Dermis blood vessel endothelial cell (primary cell): ENCODE measurements around the gene SLC16A8. TPM values are rescaled to one million over a fixed set of nuclear protein-coding genes. Genes with fewer than 3 reads are reported as not detected.
"Not testable (repeated sequence)": the region's sequence is repeated elsewhere in the genome, so short reads cannot be mapped to it uniquely, and the experiment has no call there.

ENCODE experiments used
- DNase-seq: peaks from one replicate; pipeline ENCODE4 v3.0.0; 2010
- total RNA-seq: library from RNA; depleted of rRNA; stranded (reverse); fragments of >200 nt; gene quantifications from 2 replicates; pipeline ENCODE4 v1.2.3, GENCODE V29; 2014

Gene SLC16A8
- total RNA-seq, 1 donor from 2014 or later: not detected

- no peak for DNase-seq
Measured at GRCh38 chr22:38043151-38044039, 40.6 kb downstream of the SLC16A8 start.

GRCh38 chr22:38042488-38042790 is 41.5 kb downstream of the SLC16A8 start:
- DNase-seq: no peak

DNA sequence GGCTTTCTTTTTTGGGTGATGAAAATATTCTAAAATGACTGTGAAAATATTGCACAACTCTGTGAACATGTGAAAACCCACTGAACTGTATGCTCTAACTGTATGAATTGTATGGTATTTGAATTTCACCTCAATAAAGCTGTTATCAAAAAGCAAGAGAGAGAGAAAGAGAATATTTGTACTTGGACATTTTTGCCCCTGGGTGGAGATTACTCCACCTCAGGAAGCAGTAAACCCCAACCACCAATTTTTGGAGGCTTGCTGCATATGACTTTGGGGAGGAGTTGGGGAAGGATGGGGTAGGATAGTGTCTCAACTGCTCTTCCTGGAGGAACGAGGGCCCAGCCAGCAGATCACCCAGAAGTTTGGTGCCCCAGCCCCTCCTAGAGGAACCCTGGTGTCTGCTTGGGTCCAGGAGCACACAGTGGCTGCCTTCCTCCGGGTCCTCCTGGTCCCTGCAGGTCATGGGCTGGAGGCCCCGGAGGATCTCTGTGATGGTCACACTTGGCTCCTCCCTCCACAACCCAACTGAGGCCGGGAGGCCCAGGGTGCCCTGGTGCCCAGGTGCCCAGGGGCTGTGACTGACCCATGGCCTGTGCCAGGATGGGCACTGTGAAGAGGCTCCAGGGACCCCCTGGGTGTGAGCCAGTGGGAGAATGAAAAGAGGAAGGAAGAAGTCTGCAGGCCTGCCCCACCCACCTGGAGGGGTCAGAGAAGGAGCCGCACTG is 42.1 kb downstream of the SLC16A8 start:
- DNase-seq: no peak

DNA sequence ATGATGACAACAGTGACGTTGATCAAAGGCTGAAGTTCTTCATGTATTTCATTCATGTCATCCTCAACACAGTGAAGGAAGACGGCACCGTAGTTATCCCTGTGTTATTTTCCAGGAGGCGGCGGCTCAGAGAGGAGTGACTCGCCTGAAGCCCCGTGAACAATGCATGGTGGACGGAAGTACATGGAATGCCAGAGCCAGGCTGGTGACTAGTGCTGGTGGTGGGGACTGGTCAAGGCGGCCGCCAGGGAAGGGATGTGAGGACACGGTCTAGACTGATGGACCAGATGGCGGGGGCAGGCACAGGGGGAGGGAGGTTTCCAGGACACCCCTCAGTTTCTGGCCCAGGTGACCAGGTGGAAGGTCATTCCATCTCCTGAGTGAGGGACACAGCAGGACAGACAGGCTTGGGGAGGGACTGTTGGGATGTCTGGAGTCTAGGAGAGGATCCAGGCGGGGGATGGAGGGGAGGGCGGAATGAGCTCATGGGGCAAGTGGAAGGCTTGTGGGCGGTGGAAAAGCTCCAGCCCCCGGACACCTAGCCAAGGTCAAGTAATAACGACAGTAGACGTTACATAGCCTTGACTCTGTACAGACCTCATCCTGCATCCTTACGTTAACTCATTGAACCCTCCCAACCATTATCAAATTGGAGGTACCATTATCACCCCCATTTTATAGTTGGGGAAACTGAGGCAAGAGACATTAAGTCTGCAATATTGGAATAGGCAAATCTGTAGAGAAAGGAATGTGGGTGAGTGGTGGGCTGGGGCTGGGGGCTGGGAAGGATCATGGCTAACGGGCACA is 42.8 kb downstream of the SLC16A8 start:
- peak; percentile 30 for DNase-seq

- no peak for DNase-seq
Measured at GRCh38 chr22:38038890-38039812, 44.8 kb downstream of the SLC16A8 start.

GRCh38 chr22:38038426-38038825 is 45.6 kb downstream of the SLC16A8 start:
- DNase-seq: no peak

- DNase-seq: not testable (repeated sequence)
Measured at GRCh38 chr22:38037367-38038150, 46.4 kb downstream of the SLC16A8 start.

DNA sequence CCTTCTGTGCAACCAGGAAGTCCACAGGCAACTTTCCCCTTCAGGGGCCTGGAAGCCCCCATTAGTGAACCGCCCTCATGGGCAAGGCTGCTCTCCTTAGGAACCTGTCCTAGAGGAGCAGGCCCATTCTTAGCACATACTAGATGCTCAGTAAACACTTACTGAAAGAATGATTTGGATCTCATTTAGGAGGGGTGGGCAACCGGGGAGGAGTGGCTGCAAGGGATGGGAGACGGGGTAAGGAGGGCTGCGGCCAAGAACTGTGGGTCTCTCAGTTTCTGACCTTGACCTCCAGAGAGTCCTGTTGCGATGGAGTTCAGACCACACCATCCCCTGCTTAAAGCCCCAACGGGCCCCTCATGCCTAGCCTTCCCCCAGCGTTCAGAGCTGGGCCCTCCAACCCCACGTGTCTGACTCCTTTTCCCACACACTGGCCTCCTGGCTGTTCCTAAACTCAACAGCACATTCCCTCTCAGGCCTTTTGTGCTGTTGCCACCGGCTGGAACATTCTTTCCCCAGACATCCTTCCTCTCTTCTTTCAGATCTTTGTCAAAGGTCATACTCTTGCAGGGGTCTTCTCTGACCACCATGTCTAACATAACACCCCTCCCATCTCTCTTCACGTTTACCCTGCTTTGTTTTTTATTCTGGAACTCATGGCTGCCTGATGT is 47.5 kb downstream of the SLC16A8 start:
- DNase-seq: no peak

DNA sequence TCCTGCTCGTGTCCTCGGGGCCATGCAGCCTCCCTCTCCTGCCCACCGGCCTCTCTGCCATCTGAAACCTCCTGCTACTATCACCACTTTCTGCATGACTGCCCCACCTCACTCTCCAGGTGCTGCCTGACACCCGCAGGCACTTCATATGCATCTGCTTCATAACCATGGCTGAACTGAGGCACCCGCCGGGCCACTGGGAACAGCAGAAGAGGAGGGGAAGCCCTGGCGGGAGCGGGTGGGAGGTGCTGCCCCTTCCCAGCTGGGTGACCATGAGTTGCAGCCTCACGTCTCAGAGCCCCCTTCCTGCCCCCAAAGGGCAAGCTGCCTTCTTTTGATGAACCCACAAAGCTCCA is 48.5 kb downstream of the SLC16A8 start:
- DNase-seq: no peak

- no peak for DNase-seq
Measured at GRCh38 chr22:38034884-38035529, 49.0 kb downstream of the SLC16A8 start.

- peak; percentile 83 for DNase-seq
Measured at GRCh38 chr22:38034278-38034882, 49.6 kb downstream of the SLC16A8 start.

DNA sequence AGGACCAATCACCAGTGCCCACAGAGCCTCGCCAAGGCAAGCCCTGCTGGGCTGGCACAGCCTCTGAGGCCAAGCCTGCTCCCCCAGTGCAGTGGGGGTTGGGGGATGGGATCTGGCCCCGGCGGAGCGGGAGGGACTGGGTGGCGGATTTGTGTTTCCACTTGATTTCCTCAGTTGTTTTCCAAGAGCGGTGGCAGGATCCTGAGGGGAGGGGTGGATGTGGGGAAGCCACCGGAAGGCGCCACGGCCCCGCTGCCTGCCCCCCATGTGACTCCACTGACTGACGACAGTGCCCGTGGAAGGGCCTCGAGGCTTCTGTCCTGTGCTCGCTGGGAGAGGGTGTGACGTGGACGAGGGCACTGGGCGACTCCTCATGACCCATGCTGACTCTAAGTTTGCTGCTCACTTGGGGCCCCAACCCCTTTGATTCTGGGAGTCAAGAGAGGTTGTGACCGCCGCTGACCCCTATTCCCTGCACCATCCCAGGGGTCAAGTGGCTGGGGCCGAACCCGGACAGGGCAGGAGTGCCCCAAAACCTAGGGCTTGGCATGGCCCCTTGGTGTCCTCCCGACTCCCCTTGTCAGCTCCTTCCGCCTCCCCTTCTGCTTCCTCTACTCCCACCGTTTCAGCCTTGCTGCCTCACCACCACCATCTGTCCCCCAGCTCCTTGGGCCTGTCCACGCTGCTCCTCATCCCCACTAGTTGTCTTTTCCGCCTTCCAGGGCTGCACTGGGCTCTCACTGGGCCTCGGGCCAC is 50.3 kb downstream of the SLC16A8 start:
- no peak for DNase-seq

DNA sequence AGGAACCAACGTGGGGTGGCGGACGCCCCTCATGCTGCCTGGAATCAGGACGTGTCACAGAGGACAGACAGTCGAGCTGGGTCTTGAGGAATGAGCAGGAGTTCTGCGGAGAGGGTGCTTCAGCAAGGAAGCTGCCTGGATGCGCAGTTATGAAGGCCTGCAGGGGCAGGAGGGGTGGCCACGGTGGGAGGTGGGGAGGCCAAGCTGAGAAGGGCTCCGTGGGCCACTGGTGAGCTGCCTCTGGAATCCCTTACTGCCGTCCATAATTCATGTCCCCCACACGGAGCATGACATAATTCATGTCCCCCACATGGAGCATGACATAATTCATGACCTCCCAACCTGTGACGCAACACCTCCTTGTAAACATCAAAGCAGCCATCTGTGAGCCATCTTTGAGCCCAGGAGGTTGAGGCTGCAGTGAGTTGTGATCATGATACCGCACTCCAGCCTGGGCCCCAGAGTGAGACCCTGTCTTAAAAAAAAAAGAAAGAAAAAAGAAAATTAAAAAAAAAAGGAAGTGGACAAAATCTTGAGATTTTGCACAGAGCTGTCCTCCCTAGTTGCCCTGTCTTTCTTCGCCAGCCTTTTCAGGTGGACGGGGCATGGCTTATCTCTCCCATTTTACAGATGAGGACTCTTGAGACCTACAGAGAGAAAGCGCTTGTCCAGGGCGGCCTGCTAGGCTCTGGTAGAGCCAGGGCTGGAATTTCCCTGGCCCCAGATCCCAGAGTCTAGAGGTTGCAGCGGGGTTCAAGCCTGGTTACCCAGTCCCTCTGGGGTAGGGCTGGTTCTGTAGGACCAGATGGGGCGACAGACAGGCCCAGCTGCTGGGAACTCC is 51.1 kb downstream of the SLC16A8 start:
- no peak for DNase-seq

GRCh38 chr22:38031491-38031890 is 52.5 kb downstream of the SLC16A8 start:
- DNase-seq: no peak

DNA sequence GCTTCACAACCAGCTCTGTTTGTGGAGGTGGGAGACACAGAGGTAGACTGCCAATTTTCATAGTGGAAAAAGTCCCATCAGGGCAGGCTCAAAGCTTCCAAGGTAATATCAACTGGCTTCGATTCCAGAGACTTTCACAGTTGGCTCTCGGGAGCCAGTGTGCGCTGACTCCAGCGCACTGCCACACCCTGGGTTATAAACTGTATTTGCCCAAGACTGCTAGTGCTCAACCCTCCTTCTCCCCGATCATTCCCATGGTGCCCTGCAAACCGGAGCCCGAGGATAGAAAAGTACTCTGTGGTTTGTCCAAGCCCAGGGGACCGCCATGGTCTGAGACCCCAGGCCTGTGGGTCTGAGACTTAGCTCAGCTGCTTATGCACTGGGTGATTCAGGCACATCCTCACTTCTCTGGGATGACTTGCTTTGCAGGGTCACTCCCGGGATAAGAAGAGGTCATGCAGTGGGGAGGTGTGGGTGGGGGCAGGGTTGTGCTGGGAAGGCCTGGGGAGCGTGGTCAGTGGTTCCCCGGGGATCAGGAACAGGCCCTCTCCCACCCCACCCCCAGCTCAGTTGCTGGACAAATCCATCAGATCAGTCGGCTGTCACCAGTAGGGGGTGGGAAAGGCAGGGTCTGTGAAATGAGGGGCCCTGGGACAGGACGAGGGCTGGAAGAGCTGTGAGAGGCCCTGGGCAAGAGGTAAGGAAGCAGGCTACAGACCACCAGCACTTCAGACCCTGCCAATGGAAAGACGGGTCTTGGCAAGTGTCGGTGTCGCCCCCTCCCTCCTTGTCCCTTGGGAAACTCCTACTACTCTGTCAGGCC is 53.5 kb downstream of the SLC16A8 start:
- no peak for DNase-seq

DNA sequence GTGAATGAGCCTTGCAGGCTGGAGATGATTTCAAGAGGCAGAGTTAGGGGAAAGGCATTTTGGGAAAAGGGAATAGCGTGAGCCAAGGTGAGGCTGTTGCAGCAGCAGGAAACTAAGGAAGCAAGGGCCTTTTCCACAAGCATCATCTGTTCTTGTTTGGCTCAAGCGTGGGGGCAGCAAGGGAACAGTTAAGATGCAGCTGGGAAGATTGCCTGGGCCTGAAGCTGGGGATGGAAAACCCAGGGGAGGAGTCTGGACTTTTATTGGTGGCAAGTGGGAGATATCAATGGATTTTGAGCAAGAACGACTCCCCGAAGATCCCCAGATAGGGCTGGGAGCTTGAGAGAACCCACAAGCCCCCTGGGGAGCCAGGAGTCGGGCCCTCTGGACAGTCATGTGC is 54.1 kb downstream of the SLC16A8 start:
- no peak for DNase-seq

GRCh38 chr22:38029370-38029769 is 54.6 kb downstream of the SLC16A8 start:
- DNase-seq: no peak
